Measurements from ENCODE around the gene SF3B1.
"Not testable (repeated sequence)": the region's sequence is repeated elsewhere in the genome, so short reads cannot be mapped to it uniquely, and the experiment has no call there.

Gene SF3B1

DNA sequence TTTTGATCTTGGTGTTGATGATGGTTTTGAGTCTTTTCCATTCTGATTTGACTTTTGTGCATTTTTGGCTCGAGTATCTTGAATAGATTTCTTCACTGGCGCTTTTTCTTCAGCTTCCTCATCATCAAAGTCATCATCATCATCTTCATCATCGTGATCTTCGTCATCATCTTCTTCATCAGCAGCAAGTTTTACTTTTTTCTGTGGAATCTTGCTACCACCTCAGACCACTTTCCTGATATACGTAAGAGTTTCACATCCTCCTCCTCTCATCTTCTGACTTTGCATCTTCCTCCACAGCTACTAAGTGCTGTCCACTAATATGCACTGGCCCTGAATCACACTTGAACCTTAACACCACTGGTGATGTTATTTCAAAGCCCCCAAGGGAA is 54.9 kb downstream of the SF3B1 start:
- DNase-seq (ENCODE audit: low spot score): not testable (repeated sequence)

DNA sequence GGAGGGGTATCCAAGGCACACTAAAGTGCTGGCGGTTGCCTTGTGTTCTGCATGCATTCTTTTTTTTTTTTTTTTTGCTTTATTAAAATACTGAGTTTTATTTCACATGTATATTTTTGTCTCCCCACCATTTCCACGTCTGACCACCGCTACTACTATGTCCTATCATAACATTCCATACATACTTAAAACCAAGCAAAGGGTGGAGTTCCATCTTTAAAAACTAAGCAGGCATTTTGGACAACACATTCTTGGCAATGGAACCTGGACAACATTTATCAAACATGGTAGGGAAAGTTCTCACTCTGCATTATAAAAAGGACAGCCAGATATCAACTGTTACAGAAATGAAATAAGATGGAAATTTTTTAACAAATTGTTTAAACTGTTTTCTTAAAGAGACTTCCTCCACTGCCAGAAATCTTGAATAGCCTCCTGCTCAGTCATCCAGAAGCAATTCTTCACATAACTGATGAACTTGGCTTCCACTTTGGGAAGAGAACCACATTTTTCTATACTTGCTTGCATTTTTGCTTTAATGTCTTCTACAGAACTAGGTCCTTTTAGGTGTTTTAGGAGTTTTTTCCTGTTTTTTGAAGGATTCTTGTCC is 55.4 kb downstream of the SF3B1 start:
- DNase-seq (ENCODE audit: low spot score): not testable (repeated sequence)

DNA sequence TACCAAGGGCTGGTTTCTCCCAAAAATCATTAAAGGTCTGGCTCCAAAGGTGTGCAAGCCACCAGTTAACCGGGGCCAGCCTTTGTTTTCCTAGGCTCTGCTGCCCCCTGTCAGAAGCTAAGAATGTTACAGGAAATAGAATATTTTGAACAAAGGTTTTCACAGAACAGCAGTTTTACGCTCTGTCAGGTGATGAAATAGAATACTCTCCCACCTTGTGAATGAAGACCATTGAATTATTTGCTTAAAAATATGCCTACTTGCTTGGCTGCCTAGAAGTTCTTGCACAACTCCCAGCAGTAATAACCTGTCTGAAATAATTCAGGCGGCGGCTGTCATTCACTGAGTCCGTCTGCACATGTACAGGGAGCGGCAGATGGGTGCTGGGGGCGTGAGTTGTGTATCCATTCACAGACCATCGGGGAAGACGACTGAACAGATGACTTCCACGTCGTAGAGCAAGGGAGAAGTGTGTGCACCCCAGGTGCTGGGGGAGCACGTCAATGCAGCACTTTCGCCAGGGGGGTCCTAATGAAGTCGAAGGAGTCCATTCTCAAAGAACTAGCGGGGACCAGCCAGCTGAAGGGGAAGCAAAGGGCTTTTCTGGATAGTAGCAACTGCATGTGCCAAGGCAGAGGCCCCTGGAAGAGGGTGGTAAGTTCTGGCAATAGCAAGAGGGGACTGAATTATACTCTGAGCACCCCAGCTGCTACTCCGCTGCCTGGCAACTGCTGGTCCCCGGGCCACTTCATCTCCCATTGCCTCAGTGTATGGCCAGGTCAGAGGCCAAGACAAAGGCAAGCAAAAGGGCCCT is 56.1 kb downstream of the SF3B1 start:
- DNase-seq (ENCODE audit: low spot score): peak; percentile 37

GRCh38 chr2:197378086-197378485 is 56.7 kb downstream of the SF3B1 start:
- no peak for DNase-seq (ENCODE audit: low spot score)

DNA sequence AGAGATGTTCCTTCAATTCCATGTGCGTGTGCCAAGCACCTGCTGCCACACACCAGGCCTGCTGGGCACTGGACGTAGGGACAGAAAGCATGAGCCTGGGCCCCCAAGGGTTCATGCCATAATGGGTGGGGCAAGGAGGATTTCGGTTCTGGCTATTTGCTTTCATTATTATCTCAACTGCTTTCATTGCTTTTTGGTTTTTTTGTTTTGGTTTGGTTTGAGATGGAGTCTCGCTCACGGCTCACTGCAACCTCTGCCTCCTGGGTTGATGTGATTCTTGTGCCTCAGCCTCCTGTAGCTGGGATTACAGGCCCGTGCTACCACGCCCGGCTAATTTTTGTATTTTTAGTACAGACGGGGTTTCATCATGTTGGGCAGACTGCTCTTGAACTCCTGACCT is 57.2 kb downstream of the SF3B1 start:
- DNase-seq (ENCODE audit: low spot score): no peak

DNA sequence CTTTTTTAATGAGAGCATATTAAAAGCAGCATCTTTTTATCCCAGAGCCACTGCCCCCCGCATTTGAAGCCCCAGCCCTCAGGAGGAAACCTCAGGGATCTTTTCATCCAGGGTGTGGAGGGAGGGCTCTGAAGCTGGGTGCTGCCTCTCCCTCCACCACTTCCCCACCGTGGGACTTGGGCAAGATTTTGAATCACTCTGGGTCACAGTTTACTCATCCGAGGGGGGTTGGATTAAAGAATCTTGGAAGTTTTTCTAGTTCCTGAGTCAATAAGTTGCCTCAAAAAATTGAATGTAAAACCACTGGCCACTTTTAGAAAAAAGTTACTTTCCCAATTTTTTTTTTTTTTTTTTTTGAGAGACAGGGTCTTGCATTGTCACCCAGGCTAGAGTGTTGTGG is 62.2 kb downstream of the SF3B1 start:
- no peak for DNase-seq (ENCODE audit: low spot score)

- DNase-seq (ENCODE audit: low spot score): not testable (repeated sequence)
Observed at GRCh38 chr2:197370664-197371063, 64.2 kb downstream of the SF3B1 start.

DNA sequence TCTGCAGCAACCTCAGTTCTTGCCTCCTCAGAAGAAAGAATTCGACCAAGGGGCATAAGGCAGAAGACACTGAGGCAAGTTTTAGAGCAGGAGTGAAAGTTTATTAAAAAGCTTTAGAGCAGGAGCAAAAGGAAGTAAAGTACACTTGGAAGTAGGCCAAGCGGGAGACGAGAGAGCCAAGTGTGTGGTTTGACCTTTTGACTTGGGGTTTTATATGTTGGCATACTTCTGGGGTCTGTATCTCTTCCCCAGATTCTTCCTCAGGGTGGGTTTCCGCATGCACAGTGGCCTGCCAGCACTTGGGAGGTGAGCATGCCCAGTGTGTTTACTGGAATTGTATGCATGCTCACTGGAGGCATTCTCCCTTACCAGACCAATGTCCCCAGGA is 64.9 kb downstream of the SF3B1 start:
- DNase-seq (ENCODE audit: low spot score): no peak

DNA sequence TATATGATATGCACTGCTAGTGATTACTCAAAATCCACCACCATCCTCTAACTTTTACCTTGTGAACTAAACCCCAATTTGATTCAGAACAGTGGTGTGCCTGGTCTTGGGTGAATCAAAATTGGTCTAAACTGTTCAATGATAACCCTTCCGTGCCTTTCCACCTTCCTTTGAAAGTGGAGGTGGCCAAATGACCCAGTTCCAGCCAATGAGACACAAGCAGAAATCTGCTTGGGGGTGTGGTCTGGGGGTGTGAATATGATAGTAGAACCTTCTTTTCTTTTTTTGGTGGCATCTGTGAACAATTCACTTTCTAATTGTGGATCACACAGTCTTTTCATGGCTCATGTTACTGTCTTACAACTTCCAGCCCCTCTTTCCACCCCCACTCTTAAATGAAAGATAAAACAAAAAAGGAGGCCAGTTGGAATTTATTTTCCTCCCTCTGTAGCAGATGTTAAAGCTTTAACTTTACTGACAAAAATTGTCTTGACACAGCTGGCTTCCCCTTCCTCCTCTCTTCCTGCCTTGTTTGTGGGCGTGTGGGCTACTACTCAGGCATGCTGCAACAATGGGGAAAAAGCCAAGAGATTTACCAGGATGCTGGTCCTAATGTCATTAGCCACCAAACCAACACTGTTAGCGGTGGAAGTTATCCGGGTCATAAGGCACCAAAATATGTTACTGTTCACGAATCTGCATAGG is 65.4 kb downstream of the SF3B1 start:
- no peak for DNase-seq (ENCODE audit: low spot score)

GRCh38 chr2:197368412-197368811 is 66.4 kb downstream of the SF3B1 start:
- no peak for DNase-seq (ENCODE audit: low spot score)

- no peak for DNase-seq (ENCODE audit: low spot score)
Observed at GRCh38 chr2:197363998-197364397, 70.8 kb downstream of the SF3B1 start.

DNA sequence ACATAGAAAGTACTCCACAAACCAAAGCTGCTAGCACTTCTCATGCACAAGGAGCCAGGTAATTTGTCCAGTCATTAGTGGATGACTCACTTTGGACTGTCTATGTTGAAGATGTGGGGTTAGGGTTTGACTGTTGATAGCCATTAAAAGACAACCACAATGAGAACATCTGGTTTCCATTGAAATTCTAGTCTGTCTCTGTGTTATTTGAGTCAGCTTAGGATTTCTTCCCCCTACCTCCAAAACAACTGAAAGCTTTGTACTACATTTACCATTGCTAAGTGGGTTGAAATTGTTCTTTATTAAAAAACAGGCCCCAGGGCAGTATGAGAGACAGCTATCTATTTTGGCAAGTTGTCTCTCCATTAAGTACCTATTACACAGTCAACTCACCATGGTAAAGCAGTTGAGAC is 74.1 kb downstream of the SF3B1 start:
- no peak for DNase-seq (ENCODE audit: low spot score)

DNA sequence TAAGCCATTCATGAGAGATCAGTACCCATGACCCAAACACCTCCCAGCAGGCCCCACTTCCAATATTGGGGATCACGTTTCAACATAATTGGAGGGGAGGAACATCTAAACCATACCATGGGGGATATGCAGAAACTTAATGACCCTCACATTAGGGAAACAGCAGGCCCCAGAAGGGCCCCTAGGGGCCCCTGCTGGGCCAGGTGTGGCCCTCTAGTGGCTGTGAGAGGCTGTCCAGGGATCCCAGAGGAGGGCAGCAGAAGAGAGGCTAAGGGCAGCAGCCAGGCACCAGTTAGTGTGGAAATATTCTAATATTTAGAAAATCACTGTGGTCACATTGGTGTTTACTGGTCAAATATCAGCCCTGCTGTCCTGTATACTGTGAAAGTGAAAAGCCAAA is 75.0 kb downstream of the SF3B1 start:
- DNase-seq (ENCODE audit: low spot score): no peak

- DNase-seq (ENCODE audit: low spot score): no peak
Observed at GRCh38 chr2:197358931-197359330, 75.9 kb downstream of the SF3B1 start.

- DNase-seq (ENCODE audit: low spot score): no peak
Observed at GRCh38 chr2:197357986-197358385, 76.8 kb downstream of the SF3B1 start.

GRCh38 chr2:197356136-197356535 is 78.7 kb downstream of the SF3B1 start:
- no peak for DNase-seq (ENCODE audit: low spot score)

GRCh38 chr2:197354169-197354558 is 80.7 kb downstream of the SF3B1 start:
- DNase-seq (ENCODE audit: low spot score): no peak

- DNase-seq (ENCODE audit: low spot score): no peak
Observed at GRCh38 chr2:197353393-197354168, 81.2 kb downstream of the SF3B1 start.

DNA sequence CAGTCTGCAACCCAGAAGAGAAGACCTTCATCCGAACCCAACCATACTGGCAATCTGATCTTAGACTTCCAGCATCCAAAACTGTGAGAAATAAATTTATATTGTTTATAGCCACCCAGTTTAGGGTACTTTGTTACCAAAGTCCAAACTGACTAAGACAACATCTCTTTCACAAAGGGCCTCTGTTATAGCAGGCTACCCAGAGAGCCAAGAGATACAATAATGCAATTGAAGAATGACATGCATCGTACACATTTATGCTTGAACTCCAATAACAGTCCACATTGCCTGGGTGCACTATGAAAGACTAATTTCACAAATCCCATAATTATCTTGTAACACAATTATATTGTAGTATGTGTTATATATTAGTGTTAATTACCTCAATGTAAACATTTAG is 85.1 kb downstream of the SF3B1 start:
- no peak for DNase-seq (ENCODE audit: low spot score)

- DNase-seq (ENCODE audit: low spot score): no peak
Observed at GRCh38 chr2:197348721-197349360, 86.0 kb downstream of the SF3B1 start.

DNA sequence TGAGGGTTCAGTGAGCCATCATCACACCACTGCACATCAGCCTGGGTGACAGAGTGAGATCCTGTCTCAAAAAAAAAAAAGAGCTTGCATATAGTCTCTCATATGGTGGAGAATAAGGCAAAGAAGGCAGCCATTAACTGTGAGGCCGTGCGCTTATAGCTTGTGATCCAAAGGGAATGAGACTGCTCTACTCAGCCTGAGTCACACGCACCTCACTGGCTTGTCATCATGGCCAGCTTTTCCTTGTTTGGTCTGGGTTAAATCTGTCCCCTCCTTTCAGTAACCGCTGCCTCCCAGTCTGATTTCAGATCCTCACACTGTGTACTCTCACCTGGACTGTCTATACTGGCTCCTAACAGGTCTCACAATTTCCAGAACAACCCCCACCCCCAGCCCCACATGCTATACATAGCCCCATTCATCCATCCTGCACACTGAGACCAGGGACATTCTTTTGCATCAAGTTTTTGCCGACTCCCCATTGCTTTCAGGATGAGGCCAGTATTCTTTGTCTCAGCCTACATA is 88.9 kb downstream of the SF3B1 start:
- no peak for DNase-seq (ENCODE audit: low spot score)

DNA sequence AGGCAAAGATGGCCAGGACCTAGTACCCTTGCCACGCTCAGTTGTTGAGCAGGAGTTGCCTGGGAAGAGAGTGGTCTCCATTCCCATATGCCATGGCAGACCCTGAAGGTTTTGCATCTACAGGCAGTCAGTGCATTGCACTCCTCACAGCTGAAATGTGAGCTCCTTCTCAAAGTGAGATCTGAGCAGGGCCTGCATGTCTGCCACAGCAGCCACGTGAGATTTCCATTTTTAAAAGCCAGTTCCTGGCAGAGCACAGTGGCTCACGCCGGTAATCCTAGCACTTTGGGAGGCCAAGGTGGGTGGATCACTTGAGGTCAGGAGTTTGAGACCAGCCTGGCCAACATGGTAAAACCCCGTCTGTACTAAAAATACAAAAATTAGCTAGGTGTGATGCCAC is 90.9 kb downstream of the SF3B1 start:
- DNase-seq (ENCODE audit: low spot score): not testable (repeated sequence)
